Measurements from ENCODE around the gene GREB1L.
A peak's percentile ranks its signal among the peaks of the same experiment; 100 is the strongest.

Gene GREB1L

DNA sequence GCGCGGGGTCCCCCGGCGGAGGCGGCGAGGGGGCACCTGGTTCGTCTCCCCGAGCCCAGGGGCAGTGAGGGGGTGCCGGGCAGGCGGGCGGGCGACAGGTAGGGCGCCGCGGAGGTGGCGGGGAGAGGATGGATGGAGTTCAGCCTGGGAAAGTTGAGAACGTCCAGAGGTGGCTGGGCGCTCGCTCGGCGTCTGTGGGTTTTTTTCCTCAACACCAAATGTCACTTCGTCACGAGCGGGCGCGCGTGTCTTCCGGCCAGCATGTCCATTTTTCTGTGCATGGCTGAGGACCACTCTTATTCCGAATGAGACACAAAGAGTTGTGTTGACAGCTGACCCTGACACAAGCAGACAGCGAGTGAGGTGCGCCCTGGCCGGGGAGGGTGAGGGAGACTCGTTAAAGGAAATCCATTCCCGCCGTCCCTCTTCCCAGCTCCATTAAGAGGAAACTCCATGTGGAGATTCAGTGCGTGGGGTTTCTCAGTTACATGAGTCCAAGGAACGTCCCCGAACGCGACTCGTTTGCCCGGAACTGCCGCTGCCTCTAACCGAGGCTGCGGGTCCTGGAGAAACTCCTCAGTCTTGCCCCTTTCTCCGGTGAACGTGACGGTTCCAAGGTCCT lies 859 bp downstream of the GREB1L start:
- H3K9me3 Mint-ChIP-seq, result no peaks in the 10 kb centered on the region
- H3K27ac Mint-ChIP-seq, result no peak overlapping the region

GRCh38 chr18:21254576-21254975 lies 12.5 kb downstream of the GREB1L start:
- H3K9me3 Mint-ChIP-seq, result no peaks in the 10 kb centered on the region
- H3K27ac Mint-ChIP-seq, result no peak overlapping the region
- H3K27me3 Mint-ChIP-seq (ENCODE audit: low read depth), result no peaks in the 10 kb centered on the region
- H3K4me1 Mint-ChIP-seq (ENCODE audit: low read depth), result no peaks in the 10 kb centered on the region
- H3K36me3 Mint-ChIP-seq (ENCODE audit: low read depth), result no peaks in the 10 kb centered on the region
- no peak for DNase-seq (ENCODE audit: low spot score)
- no peak overlapping the region for H3K4me3 Mint-ChIP-seq

More for the DNA sequence above, 859 bp downstream of the GREB1L start:
- Mint-ChIP-seq H3K27me3 (ENCODE audit: low read depth) (peaks cover 56% of the 10 kb centered on the region), H3K36me3 (ENCODE audit: low read depth) (no peaks in the 10 kb centered on the region), H3K4me3 (peak overlapping the region; percentile 40), H3K4me1 (ENCODE audit: low read depth) (no peaks in the 10 kb centered on the region)
- DNase-seq (ENCODE audit: low spot score), result no peak

DNA sequence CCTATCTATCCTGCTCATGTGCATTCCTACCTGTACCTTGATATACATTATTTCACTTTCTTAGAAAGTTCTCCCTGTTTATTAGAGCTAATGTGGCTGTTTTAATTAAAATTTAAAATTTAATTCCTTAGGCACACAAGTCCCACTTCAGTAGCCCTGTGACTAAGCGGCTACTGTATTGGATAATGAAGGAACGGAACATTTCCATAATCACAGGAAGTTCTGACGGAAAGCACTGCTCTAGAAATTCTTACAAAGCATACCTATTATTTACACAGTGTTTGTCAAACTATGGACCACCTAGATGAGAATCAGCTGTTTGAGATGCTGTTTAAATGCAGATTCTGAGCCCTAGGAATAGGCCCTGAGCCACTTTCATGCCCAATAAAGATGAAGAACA lies 13.2 kb downstream of the GREB1L start:
- Mint-ChIP-seq H3K36me3 (ENCODE audit: low read depth) (no peaks in the 10 kb centered on the region), H3K4me1 (ENCODE audit: low read depth) (no peaks in the 10 kb centered on the region), H3K27ac (no peak overlapping the region), H3K9me3 (no peaks in the 10 kb centered on the region), H3K4me3 (no peak overlapping the region), H3K27me3 (ENCODE audit: low read depth) (no peaks in the 10 kb centered on the region)
- DNase-seq (ENCODE audit: low spot score), result no peak

GRCh38 chr18:21257386-21257785 lies 15.4 kb downstream of the GREB1L start:
- Mint-ChIP-seq H3K36me3 (ENCODE audit: low read depth) (no peaks in the 10 kb centered on the region), H3K27me3 (ENCODE audit: low read depth) (no peaks in the 10 kb centered on the region), H3K27ac (no peak overlapping the region), H3K9me3 (no peaks in the 10 kb centered on the region), H3K4me1 (ENCODE audit: low read depth) (no peaks in the 10 kb centered on the region), H3K4me3 (no peak overlapping the region)
- DNase-seq (ENCODE audit: low spot score), result no peak

DNA sequence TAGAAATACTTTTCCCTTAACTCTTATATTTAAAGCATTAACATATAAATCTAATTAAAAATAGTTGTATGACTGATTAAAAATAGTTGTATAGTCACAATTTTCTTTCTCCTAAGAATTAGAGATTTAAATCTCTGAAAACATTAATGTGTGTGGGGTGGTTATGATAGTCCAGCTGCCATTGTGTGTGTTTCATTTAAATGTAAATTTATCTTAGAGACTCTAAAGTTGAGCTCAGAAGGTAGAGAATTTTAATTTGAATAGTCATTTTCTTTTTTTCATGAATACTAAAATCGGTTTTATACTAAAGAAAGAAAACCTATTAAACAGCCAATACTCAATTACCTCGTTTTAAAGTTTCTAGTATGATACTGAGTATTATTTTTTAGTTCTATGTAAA lies 18.6 kb downstream of the GREB1L start:
- no peaks in the 10 kb centered on the region for H3K9me3 Mint-ChIP-seq
- no peak for DNase-seq (ENCODE audit: low spot score)
- H3K4me1 Mint-ChIP-seq (ENCODE audit: low read depth), result no peaks in the 10 kb centered on the region
- no peak overlapping the region for H3K4me3 Mint-ChIP-seq
- no peaks in the 10 kb centered on the region for H3K36me3 Mint-ChIP-seq (ENCODE audit: low read depth)
- peaks cover 13% of the 10 kb centered on the region for H3K27me3 Mint-ChIP-seq (ENCODE audit: low read depth)
- H3K27ac Mint-ChIP-seq, result no peak overlapping the region

- Mint-ChIP-seq H3K36me3 (ENCODE audit: low read depth) (no peaks in the 10 kb centered on the region), H3K4me1 (ENCODE audit: low read depth) (no peaks in the 10 kb centered on the region), H3K27ac (no peak overlapping the region), H3K27me3 (ENCODE audit: low read depth) (peaks cover 16% of the 10 kb centered on the region), H3K9me3 (no peaks in the 10 kb centered on the region), H3K4me3 (no peak overlapping the region)
- DNase-seq (ENCODE audit: low spot score), result no peak
Observed at GRCh38 chr18:21261352-21261751, 19.3 kb downstream of the GREB1L start.

- DNase-seq (ENCODE audit: low spot score), result no peak
- H3K27me3 Mint-ChIP-seq (ENCODE audit: low read depth), result peaks cover 16% of the 10 kb centered on the region
- H3K27ac Mint-ChIP-seq, result no peak overlapping the region
- no peaks in the 10 kb centered on the region for H3K36me3 Mint-ChIP-seq (ENCODE audit: low read depth)
- no peaks in the 10 kb centered on the region for H3K4me1 Mint-ChIP-seq (ENCODE audit: low read depth)
- no peaks in the 10 kb centered on the region for H3K9me3 Mint-ChIP-seq
- no peak overlapping the region for H3K4me3 Mint-ChIP-seq
Observed at GRCh38 chr18:21262244-21262643, 20.2 kb downstream of the GREB1L start.

DNA sequence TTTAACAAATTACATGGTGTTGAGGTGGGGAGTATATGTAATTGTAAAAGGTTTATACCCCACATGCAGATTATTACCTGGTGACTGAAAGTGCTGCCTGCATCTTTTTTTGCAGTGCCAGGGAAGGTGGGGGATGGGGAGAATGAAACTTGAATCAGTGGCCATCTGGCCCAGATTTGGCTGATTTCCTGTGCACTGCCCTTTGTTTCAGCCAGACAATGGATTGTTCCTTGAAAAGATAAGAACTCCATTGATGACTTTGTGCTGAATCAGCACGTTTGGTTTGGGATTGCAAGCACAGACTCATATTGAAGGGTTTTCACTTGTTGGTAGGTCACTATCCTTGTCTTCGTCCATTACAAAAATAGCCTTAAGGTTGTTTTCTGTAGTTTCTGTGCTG lies 20.9 kb downstream of the GREB1L start:
- no peaks in the 10 kb centered on the region for H3K9me3 Mint-ChIP-seq
- H3K4me1 Mint-ChIP-seq (ENCODE audit: low read depth), result no peaks in the 10 kb centered on the region
- H3K36me3 Mint-ChIP-seq (ENCODE audit: low read depth), result no peaks in the 10 kb centered on the region
- no peak overlapping the region for H3K27ac Mint-ChIP-seq
- H3K27me3 Mint-ChIP-seq (ENCODE audit: low read depth), result peaks cover 16% of the 10 kb centered on the region
- DNase-seq (ENCODE audit: low spot score), result no peak
- no peak overlapping the region for H3K4me3 Mint-ChIP-seq

DNA sequence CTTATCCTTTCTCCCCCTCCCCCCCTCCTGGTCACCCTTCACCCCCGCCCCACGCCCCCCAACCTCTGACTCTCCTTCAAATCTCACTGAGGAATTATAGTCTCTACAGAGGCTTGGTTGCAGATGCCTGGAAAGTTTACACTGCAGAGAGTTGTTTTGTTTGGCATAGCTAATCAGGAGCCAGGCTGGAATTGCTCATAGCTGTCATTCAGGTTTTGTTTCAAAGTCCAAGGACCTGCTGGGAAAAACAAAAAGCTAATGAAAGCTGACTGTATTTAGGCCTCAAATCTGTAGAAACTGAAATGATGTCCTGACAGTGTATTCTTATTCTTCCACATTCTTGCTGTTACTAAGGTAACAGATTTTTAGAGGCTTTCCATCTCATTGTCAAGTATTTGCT lies 22.6 kb downstream of the GREB1L start:
- DNase-seq (ENCODE audit: low spot score), result no peak
- Mint-ChIP-seq H3K27ac (no peak overlapping the region), H3K36me3 (ENCODE audit: low read depth) (no peaks in the 10 kb centered on the region), H3K9me3 (no peaks in the 10 kb centered on the region), H3K4me3 (no peak overlapping the region), H3K27me3 (ENCODE audit: low read depth) (peaks cover 16% of the 10 kb centered on the region), H3K4me1 (ENCODE audit: low read depth) (no peaks in the 10 kb centered on the region)

- Mint-ChIP-seq H3K9me3 (no peaks in the 10 kb centered on the region), H3K4me3 (no peak overlapping the region), H3K27ac (no peak overlapping the region), H3K36me3 (ENCODE audit: low read depth) (no peaks in the 10 kb centered on the region), H3K27me3 (ENCODE audit: low read depth) (peaks cover 16% of the 10 kb centered on the region), H3K4me1 (ENCODE audit: low read depth) (no peaks in the 10 kb centered on the region)
- DNase-seq (ENCODE audit: low spot score), result no peak
Observed at GRCh38 chr18:21265971-21266673, 24.1 kb downstream of the GREB1L start.

DNA sequence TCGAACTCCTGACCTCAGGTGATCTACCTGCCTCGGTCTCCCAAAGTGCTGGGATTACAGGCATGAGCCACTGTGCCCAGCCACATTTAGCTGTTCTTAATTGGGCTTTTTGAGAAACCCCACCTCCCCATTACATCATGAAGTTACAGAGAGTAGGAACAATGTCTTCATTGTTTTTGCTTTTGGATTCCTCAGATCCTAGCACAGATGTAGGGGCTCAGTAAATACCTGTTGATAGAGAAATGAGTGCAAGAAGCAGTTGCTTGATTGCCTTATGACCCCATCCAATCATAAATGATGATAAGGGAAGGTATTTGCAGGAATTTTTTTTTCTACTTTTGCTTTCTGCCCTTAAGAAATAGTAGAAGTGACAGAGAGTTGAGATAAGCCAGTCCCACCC lies 25.4 kb downstream of the GREB1L start:
- Mint-ChIP-seq H3K36me3 (ENCODE audit: low read depth) (no peaks in the 10 kb centered on the region), H3K4me3 (no peak overlapping the region)

DNA sequence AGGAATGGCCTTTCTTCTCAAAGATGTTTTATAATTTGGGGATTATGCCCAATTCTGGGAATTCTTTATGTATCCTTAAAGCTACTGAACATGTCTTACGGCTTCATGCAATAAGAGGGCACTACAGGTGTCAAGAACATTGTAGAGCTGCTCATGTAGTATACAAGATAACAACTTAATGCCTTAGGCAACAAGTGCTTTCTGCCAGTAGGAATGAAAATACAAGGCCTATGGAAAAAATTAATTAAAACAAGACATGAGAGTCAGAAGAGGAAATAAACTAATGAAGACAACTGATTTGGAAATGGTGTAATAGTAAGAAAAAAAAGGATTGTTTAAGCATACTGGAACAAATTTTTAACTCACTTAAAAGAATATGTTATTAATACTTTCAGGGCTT lies 27.3 kb downstream of the GREB1L start:
- Mint-ChIP-seq H3K27me3 (ENCODE audit: low read depth) (peaks cover 8% of the 10 kb centered on the region), H3K27ac (no peak overlapping the region), H3K9me3 (no peaks in the 10 kb centered on the region), H3K4me1 (ENCODE audit: low read depth) (no peaks in the 10 kb centered on the region), H3K36me3 (ENCODE audit: low read depth) (no peaks in the 10 kb centered on the region), H3K4me3 (no peak overlapping the region)
- no peak for DNase-seq (ENCODE audit: low spot score)

More for the DNA sequence above, 25.4 kb downstream of the GREB1L start:
- no peaks in the 10 kb centered on the region for H3K9me3 Mint-ChIP-seq
- no peak for DNase-seq (ENCODE audit: low spot score)
- peaks cover 16% of the 10 kb centered on the region for H3K27me3 Mint-ChIP-seq (ENCODE audit: low read depth)
- no peaks in the 10 kb centered on the region for H3K4me1 Mint-ChIP-seq (ENCODE audit: low read depth)
- H3K27ac Mint-ChIP-seq, result no peak overlapping the region

- Mint-ChIP-seq H3K27ac (no peak overlapping the region), H3K4me1 (ENCODE audit: low read depth) (no peaks in the 10 kb centered on the region), H3K4me3 (no peak overlapping the region), H3K27me3 (ENCODE audit: low read depth) (peaks cover 5% of the 10 kb centered on the region), H3K36me3 (ENCODE audit: low read depth) (no peaks in the 10 kb centered on the region), H3K9me3 (no peaks in the 10 kb centered on the region)
- DNase-seq (ENCODE audit: low spot score), result no peak
Observed at GRCh38 chr18:21270453-21270852, 28.4 kb downstream of the GREB1L start.

DNA sequence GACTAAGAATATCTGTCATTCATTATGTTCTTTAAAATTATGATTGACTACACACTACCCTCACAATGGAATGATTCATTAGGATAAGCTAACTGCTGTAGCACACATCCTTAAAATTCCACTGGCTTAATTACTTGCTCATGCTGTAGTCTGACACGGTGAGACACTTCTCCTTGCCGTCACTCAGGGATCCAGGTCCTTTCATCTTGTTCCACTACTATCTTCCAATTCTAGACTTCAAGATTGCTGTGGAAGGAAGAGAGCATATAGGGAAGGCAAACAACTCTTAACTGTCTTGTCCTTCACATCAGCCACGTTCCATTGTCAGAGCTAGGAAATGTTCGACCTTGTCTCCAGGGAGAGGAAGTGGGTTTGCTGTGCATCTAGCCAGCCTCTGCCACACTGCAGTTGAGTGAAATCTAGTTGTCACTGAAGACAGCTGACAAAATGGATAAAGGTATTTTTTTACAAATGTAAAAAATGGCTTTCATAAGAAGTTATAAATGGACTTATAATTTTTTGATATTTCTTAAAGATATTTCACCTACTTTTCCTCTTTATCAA lies 30.1 kb downstream of the GREB1L start:
- Mint-ChIP-seq H3K27ac (no peak overlapping the region), H3K9me3 (no peaks in the 10 kb centered on the region), H3K4me1 (ENCODE audit: low read depth) (no peaks in the 10 kb centered on the region), H3K4me3 (no peak overlapping the region), H3K27me3 (ENCODE audit: low read depth) (no peaks in the 10 kb centered on the region), H3K36me3 (ENCODE audit: low read depth) (no peaks in the 10 kb centered on the region)
- DNase-seq (ENCODE audit: low spot score), result no peak
